ENCODE data around the gene MINDY4.

Gene MINDY4

GRCh38 chr7:30912731-30912985 is 141.4 kb downstream of the MINDY4 start:
- H3K27ac Mint-ChIP-seq, result no peak overlapping the region
- H3K4me1 Mint-ChIP-seq (ENCODE audit: low read depth), result no peaks in the 10 kb centered on the region
- H3K36me3 Mint-ChIP-seq, result no peaks in the 10 kb centered on the region
- H3K9me3 Mint-ChIP-seq (ENCODE audit: low read depth), result no peaks in the 10 kb centered on the region
- H3K4me3 Mint-ChIP-seq, result no peak overlapping the region
- no peaks in the 10 kb centered on the region for H3K27me3 Mint-ChIP-seq

DNA sequence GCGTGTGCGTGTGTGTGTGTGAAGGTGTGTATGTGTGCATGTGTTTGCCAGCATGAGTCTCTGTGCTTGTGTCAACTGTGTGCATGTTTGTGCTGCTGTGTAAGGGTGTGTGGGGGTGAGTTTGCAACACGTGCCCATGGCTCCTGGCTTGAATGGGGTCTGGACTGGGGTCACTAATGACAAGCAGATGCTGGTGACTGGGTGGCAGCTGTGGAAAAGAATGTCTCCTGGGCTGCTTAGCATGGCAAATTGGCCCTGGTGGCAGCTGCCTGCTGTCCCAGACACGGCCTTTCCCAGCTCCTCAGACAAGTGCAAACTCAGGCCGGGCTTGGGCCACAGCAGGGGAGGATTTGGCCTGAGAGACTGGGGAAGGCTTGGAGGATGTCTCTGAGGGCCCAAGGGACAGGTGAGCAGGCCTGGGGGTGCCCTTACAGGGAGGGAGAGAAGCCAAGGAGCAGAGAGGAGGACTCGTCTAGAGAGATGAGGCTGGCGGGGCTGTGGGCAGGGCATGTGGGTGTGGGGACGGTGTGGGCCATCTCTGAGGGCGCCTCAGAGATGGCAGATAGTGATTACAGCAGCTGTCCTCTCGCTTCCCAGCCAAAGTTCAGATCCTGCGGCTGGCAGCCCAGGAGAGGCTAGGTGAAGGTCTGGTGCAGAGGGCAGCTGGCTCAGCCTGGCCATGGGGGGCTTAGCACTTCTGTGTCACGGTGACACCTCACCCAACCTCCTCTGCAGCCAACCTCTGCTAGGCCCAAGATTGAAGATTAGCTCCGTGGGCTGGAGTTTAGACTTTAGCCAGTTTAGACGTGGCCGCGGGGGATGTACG is 142.0 kb downstream of the MINDY4 start:
- Mint-ChIP-seq H3K27ac (no peak overlapping the region), H3K9me3 (ENCODE audit: low read depth) (no peaks in the 10 kb centered on the region), H3K4me1 (ENCODE audit: low read depth) (no peaks in the 10 kb centered on the region), H3K27me3 (no peaks in the 10 kb centered on the region), H3K4me3 (no peak overlapping the region), H3K36me3 (no peaks in the 10 kb centered on the region)

GRCh38 chr7:30913821-30914515 is 142.8 kb downstream of the MINDY4 start:
- no peaks in the 10 kb centered on the region for H3K9me3 Mint-ChIP-seq (ENCODE audit: low read depth)
- H3K27me3 Mint-ChIP-seq, result no peaks in the 10 kb centered on the region
- H3K4me1 Mint-ChIP-seq (ENCODE audit: low read depth), result no peaks in the 10 kb centered on the region
- H3K36me3 Mint-ChIP-seq, result no peaks in the 10 kb centered on the region
- no peak overlapping the region for H3K4me3 Mint-ChIP-seq
- no peak overlapping the region for H3K27ac Mint-ChIP-seq

- Mint-ChIP-seq H3K4me3 (no peak overlapping the region), H3K4me1 (ENCODE audit: low read depth) (no peaks in the 10 kb centered on the region), H3K9me3 (ENCODE audit: low read depth) (no peaks in the 10 kb centered on the region), H3K27ac (no peak overlapping the region), H3K27me3 (no peaks in the 10 kb centered on the region), H3K36me3 (no peaks in the 10 kb centered on the region)
Observed at GRCh38 chr7:30914596-30914995, 143.4 kb downstream of the MINDY4 start.

DNA sequence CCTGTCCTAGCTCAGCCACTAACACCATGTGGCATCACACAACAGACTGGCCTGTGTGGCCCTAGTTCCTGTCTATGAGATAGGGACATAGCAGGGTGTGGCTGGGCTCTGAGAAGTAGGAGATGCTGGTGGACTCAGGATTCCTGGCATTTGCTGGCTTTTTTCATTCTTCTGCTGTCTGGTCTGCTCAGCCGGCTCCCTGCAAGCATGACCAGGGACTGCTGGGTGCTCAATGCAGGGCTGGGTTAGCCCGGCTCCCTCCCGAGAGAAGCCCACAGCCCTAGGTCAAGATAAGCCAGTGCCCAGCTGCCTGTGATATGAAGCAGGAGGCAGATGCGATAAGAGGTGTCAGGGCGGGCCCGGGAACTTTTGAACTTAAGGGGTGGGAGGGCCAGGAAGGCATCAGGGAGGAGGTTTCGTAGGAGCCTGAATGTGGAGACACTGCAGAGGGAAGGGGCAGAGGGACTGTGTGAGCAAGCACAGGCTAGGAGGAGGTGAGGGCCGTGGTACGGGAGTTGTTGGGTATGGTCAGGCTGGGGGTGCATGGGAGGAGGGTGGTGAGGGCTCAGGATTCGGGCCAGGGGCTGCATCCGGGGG is 143.9 kb downstream of the MINDY4 start:
- Mint-ChIP-seq H3K9me3 (ENCODE audit: low read depth) (no peaks in the 10 kb centered on the region), H3K4me1 (ENCODE audit: low read depth) (no peaks in the 10 kb centered on the region), H3K4me3 (no peak overlapping the region), H3K27ac (no peak overlapping the region), H3K36me3 (no peaks in the 10 kb centered on the region), H3K27me3 (no peaks in the 10 kb centered on the region)

GRCh38 chr7:30915751-30916150 is 144.5 kb downstream of the MINDY4 start:
- Mint-ChIP-seq H3K9me3 (ENCODE audit: low read depth) (no peaks in the 10 kb centered on the region), H3K36me3 (no peaks in the 10 kb centered on the region), H3K27ac (no peak overlapping the region), H3K4me1 (ENCODE audit: low read depth) (no peaks in the 10 kb centered on the region), H3K27me3 (no peaks in the 10 kb centered on the region), H3K4me3 (no peak overlapping the region)

DNA sequence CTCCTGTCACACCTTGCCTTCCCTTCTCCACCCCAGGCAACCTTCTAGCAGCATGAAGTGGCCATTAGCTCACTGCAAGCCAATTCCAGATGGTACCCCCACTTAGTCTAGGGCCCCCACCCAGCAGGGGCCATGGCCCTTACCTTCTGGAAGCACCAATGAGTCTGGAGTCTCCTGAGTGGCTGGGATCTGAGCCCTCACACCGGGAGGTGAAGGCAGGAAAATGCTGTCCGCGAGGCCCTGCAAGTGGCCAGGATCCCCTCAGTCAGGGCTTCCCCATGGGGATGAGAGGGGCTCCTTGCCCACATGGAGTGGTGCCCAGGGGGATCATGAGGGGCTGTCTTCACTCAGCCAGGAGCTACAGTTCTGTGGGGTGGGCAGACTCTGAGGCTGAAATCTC is 145.0 kb downstream of the MINDY4 start:
- H3K4me1 Mint-ChIP-seq (ENCODE audit: low read depth), result no peaks in the 10 kb centered on the region
- H3K36me3 Mint-ChIP-seq, result no peaks in the 10 kb centered on the region
- no peak overlapping the region for H3K4me3 Mint-ChIP-seq
- no peaks in the 10 kb centered on the region for H3K9me3 Mint-ChIP-seq (ENCODE audit: low read depth)
- no peaks in the 10 kb centered on the region for H3K27me3 Mint-ChIP-seq
- H3K27ac Mint-ChIP-seq, result no peak overlapping the region

- no peaks in the 10 kb centered on the region for H3K9me3 Mint-ChIP-seq (ENCODE audit: low read depth)
- no peaks in the 10 kb centered on the region for H3K4me1 Mint-ChIP-seq (ENCODE audit: low read depth)
- no peak overlapping the region for H3K4me3 Mint-ChIP-seq
- no peaks in the 10 kb centered on the region for H3K36me3 Mint-ChIP-seq
- no peak overlapping the region for H3K27ac Mint-ChIP-seq
- no peaks in the 10 kb centered on the region for H3K27me3 Mint-ChIP-seq
Observed at GRCh38 chr7:30916767-30917166, 145.6 kb downstream of the MINDY4 start.

DNA sequence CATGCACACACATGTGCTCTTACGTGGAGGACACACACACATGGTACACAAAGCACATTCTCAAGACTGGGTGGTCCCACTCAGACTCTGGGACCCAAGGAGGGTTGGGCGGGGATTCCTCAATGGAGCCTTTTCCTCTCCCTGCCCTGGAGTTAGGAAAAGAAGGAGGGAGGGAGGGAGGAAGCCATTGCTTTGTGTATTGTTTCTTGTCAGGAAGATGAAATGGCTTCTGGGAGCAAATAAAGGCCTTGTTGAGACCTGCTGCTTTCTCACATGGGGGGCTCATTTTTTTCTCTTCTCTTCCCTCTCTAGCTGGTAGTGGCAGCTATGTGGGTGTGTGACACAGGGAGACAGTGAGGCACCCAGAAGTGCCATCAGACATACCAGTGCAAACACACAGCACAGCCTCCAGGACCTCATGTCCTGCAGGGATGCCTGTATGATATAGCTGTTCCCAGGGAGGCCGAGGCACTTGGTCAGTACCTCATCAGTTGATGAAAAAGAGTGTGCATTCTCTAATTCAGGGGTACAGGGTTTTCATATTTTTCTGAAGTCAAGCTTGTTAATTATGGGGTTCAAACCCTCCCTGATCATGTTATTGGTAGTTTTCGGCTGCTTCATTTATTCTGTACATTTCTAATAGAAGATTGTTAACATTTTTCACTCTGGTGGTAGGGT is 146.1 kb downstream of the MINDY4 start:
- H3K4me3 Mint-ChIP-seq, result no peak overlapping the region
- no peaks in the 10 kb centered on the region for H3K9me3 Mint-ChIP-seq (ENCODE audit: low read depth)
- H3K27me3 Mint-ChIP-seq, result no peaks in the 10 kb centered on the region
- no peak overlapping the region for H3K27ac Mint-ChIP-seq
- no peaks in the 10 kb centered on the region for H3K4me1 Mint-ChIP-seq (ENCODE audit: low read depth)
- H3K36me3 Mint-ChIP-seq, result no peaks in the 10 kb centered on the region

- no peak overlapping the region for H3K27ac Mint-ChIP-seq
- no peaks in the 10 kb centered on the region for H3K27me3 Mint-ChIP-seq
- H3K36me3 Mint-ChIP-seq, result no peaks in the 10 kb centered on the region
- no peaks in the 10 kb centered on the region for H3K9me3 Mint-ChIP-seq (ENCODE audit: low read depth)
- no peak overlapping the region for H3K4me3 Mint-ChIP-seq
- H3K4me1 Mint-ChIP-seq (ENCODE audit: low read depth), result no peaks in the 10 kb centered on the region
Observed at GRCh38 chr7:30918676-30919075, 147.5 kb downstream of the MINDY4 start.

GRCh38 chr7:30920021-30920583 is 148.9 kb downstream of the MINDY4 start:
- Mint-ChIP-seq H3K4me3 (no peak overlapping the region), H3K27ac (no peak overlapping the region), H3K4me1 (ENCODE audit: low read depth) (no peaks in the 10 kb centered on the region), H3K36me3 (no peaks in the 10 kb centered on the region), H3K27me3 (no peaks in the 10 kb centered on the region), H3K9me3 (ENCODE audit: low read depth) (no peaks in the 10 kb centered on the region)

GRCh38 chr7:30920584-30921539 is 149.6 kb downstream of the MINDY4 start:
- Mint-ChIP-seq H3K4me3 (no peak overlapping the region), H3K4me1 (ENCODE audit: low read depth) (no peaks in the 10 kb centered on the region), H3K9me3 (ENCODE audit: low read depth) (no peaks in the 10 kb centered on the region), H3K36me3 (no peaks in the 10 kb centered on the region), H3K27ac (no peak overlapping the region), H3K27me3 (no peaks in the 10 kb centered on the region)

DNA sequence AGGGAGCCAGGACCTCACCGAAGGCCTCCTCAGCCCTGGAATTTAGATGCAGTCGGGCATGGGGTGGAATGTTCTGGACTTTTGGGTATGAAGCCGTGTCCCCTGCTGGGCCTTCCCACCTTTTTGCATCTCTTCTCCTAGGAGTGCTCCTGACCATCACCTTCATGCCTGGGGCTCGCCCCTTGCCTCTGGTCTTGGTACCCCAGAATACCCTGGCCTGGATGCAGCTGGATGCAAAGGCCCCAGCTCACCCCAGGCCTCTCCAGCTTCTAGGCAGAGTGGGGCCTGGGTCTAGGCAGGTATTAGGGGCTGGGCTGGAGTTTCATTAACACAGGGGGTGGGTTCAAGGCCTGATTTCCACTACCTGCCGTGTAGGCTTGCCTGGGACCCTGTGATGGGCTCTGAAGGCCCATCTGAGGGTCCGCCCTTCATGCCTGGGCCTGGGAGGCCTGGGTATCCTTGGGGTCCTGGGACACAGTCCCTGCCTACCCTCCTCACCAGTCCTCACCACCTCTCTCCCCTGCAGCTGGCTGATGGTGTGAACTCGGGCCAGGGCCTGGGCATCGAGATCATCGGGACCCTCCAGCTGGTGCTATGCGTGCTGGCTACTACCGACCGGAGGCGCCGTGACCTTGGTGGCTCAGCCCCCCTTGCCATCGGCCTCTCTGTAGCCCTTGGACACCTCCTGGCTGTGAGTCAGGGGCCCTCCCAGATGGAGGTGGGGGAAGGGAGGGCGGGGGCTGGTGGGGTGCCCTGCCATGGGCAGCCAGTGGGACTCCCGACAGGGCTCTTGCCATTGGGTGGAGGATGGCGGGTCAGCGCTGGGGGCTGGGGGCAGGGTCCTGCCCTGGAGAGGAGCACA is 150.6 kb downstream of the MINDY4 start:
- Mint-ChIP-seq H3K4me3 (no peak overlapping the region), H3K27me3 (no peaks in the 10 kb centered on the region), H3K27ac (no peak overlapping the region), H3K9me3 (ENCODE audit: low read depth) (no peaks in the 10 kb centered on the region), H3K36me3 (no peaks in the 10 kb centered on the region), H3K4me1 (ENCODE audit: low read depth) (no peaks in the 10 kb centered on the region)
